DMS79 treated with DMSO at 0.1 percent for 48 hours (cell line): Measurements from ENCODE around the gene STING1.
"Not testable (repeated sequence)": the region's sequence is repeated elsewhere in the genome, so short reads cannot be mapped to it uniquely, and the experiment has no call there.

Experiments used
- DNase-seq: peaks from one replicate; lab custom pipeline; 2025; lab: John Stamatoyannopoulos, UW

STING1 gene

GRCh38 chr5:139482050-139482889 is at the start of gene STING1:
STING1 (minus strand) TSS chr5:139482758; CDS start chr5:139481704, 1,054 bp downstream.
- DNase-seq: peak; percentile 87

- DNase-seq: no peak
Measured at GRCh38 chr5:139531772-139532169, 49.2 kb upstream of the STING1 start.

- DNase-seq: not testable (repeated sequence)
Measured at GRCh38 chr5:139530079-139530478, 47.5 kb upstream of the STING1 start.

- DNase-seq: not testable (repeated sequence)
Measured at GRCh38 chr5:139528695-139529094, 46.1 kb upstream of the STING1 start.

- DNase-seq: not testable (repeated sequence)
Measured at GRCh38 chr5:139527896-139528467, 45.4 kb upstream of the STING1 start.

- not testable (repeated sequence) for DNase-seq
Measured at GRCh38 chr5:139527090-139527470, 44.5 kb upstream of the STING1 start.

- not testable (repeated sequence) for DNase-seq
Measured at GRCh38 chr5:139526309-139527089, 43.9 kb upstream of the STING1 start.

- not testable (repeated sequence) for DNase-seq
Measured at GRCh38 chr5:139525586-139526308, 43.2 kb upstream of the STING1 start.

GRCh38 chr5:139524940-139525585 is 42.5 kb upstream of the STING1 start:
- DNase-seq: no peak

- DNase-seq: no peak
Measured at GRCh38 chr5:139524446-139524845, 41.9 kb upstream of the STING1 start.

GRCh38 chr5:139523635-139524445 is 41.3 kb upstream of the STING1 start:
- DNase-seq: no peak

GRCh38 chr5:139517683-139518564 is 35.4 kb upstream of the STING1 start:
- DNase-seq: peak; percentile 47

- DNase-seq: no peak
Measured at GRCh38 chr5:139514486-139514856, 31.9 kb upstream of the STING1 start.

GRCh38 chr5:139513852-139514485 is 31.4 kb upstream of the STING1 start:
- no peak for DNase-seq

GRCh38 chr5:139513434-139513833 is 30.9 kb upstream of the STING1 start:
- DNase-seq: peak; percentile 16

- no peak for DNase-seq
Measured at GRCh38 chr5:139512786-139513390, 30.3 kb upstream of the STING1 start.

- DNase-seq: not testable (repeated sequence)
Measured at GRCh38 chr5:139504722-139505121, 22.2 kb upstream of the STING1 start.

GRCh38 chr5:139503879-139504278 is 21.3 kb upstream of the STING1 start:
- not testable (repeated sequence) for DNase-seq
